A673 (cell line): ENCODE results near the gene LFNG. TPM values are rescaled to one million over a fixed set of nuclear protein-coding genes. Genes with fewer than 3 reads are reported as not detected.
"Not testable (repeated sequence)": the region's sequence is repeated elsewhere in the genome, so short reads cannot be mapped to it uniquely, and the experiment has no call there.

ENCODE experiments used
- BruUV-seq: library from RNA; stranded (reverse); fragments of 400-500 nt; replicated peaks from 2 replicates; lab custom pipeline; 2021; lab: Mats Ljungman, UMichigan
- CTCF ChIA-PET: fragments of 300-600 bp; sonication (Branson Sonifier 250); formaldehyde crosslinking; loops from one replicate; lab custom pipeline; 2022; ENCODE audit warnings: antibody characterized with exemption; lab: Charles Lee
- POLR2A ChIA-PET: fragments of 300-600 bp; sonication (Branson Sonifier 250); formaldehyde crosslinking; loops from one replicate; lab custom pipeline; 2022; ENCODE audit warnings: antibody characterized with exemption; ENCODE audit not compliant: low non-redundant PET; lab: Charles Lee
- DNase-seq: peaks from one replicate; pipeline ENCODE4 v3.0.0-alpha.2; 2015; ENCODE audit warnings: low spot score
- H3K27ac ChIP-seq: fragments of 200-600 bp; sonication (generic); 2 replicates; pipeline ENCODE4 v1.5.1; 2016; ENCODE audit warnings: mixed run types, low read depth, mild to moderate bottlenecking, mixed read lengths, antibody characterized with exemption, low read length; ENCODE audit not compliant: poor library complexity, severe bottlenecking
- H3K27me3 ChIP-seq: fragments of 200-600 bp; sonication (generic); replicated peaks from 2 replicates; pipeline ENCODE4 v1.6.1; 2017; ENCODE audit warnings: mixed run types, low read depth, mild to moderate bottlenecking, mixed read lengths, antibody characterized with exemption, low read length; ENCODE audit not compliant: insufficient read depth, poor library complexity
- H3K36me3 ChIP-seq: fragments of 200-600 bp; sonication (generic); 2 replicates; pipeline ENCODE4 v1.6.1; 2016; ENCODE audit warnings: mixed run types, mild to moderate bottlenecking, mixed read lengths, antibody characterized with exemption, low read length; ENCODE audit not compliant: insufficient read depth, poor library complexity, severe bottlenecking
- H3K4me1 ChIP-seq: fragments of 200-600 bp; sonication (generic); 2 replicates; pipeline ENCODE4 v1.6.1; 2017; ENCODE audit warnings: mixed run types, mild to moderate bottlenecking, mixed read lengths, antibody characterized with exemption, low read length; ENCODE audit not compliant: insufficient read depth, poor library complexity, severe bottlenecking
- H3K4me3 ChIP-seq: fragments of 200-600 bp; sonication (generic); 2 replicates; pipeline ENCODE4 v1.5.1; 2016; ENCODE audit warnings: low read depth, mixed run types, mild to moderate bottlenecking, mixed read lengths, low read length; ENCODE audit not compliant: poor library complexity, severe bottlenecking
- H3K9me3 ChIP-seq: fragments of 200-600 bp; sonication (generic); 2 replicates; pipeline ENCODE4 v1.6.1; 2016; ENCODE audit warnings: mixed run types, low read depth, mild to moderate bottlenecking, mixed read lengths, antibody characterized with exemption, low read length; ENCODE audit not compliant: poor library complexity, severe bottlenecking
- EZH2 ChIP-seq: fragments of 200-600 bp; sonication (generic); IDR thresholded peaks from 2 replicates; pipeline ENCODE4 v1.6.1; 2017; ENCODE audit warnings: borderline replicate concordance, low read depth, mild to moderate bottlenecking, mixed read lengths, antibody characterized with exemption, low read length; ENCODE audit not compliant: poor library complexity, severe bottlenecking
- intact Hi-C: fragments of 100-400 bp; cut with micrococcal nuclease; formaldehyde crosslinking; loops from one replicate; pipeline ENCODE4 v1.10.0; 2022; ENCODE audit not compliant: unreplicated experiment
- total RNA-seq: library from RNA; stranded (reverse); gene quantifications from 2 replicates; pipeline ENCODE4 v1.2.3, GENCODE V29; 2021
- TF ChIP-seq, protein P1 (sequence below): fragments of 300-800, 200-600 bp; sonication (generic); conservative IDR thresholded peaks from 2 replicates; pipeline ENCODE4 v1.5.1; 2017; ENCODE audit warnings: low read depth, mild to moderate bottlenecking, antibody characterized with exemption, low read length, moderate library complexity, mixed read lengths

LFNG gene
- total RNA-seq, 1 experiment from 2014 or later: 11.7 TPM

DNA sequence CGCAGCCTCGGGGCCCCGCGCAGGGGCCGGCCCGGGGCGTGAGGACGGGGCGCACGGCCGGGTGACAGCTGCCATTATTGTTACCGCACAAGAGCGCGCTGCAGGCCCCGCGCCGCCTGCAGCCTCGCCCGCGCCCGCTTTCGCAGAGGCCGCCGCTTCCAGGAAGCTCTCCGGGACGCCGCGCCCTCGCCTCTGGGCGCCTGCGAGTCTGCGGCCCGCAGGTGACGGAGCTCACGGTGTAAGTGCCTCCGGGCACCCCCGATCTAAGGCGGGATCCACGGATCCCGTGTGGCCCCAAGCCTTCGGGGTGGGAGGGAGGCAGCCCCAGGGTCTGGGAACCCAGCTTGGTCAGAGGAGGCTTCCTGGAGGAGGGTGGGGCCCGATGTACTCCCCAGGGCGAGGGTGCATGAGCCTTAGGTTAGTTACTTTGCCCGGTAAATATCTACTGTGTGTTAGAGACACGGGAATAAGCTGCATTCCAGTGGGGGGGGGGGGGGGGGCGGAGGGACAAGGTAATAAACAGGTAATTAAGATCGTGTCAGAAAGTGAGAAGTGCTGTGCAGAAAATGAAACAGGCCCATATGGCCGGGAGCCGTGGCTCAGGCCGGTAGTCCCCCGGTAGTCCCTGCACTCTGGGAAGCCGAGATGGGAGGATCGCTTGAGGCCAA, 39.8 kb downstream of the LFNG start:
- peak; percentile 41 for DNase-seq
- ChIA-PET POLR2A (no interaction called here), CTCF (interaction anchor here (0.6 to 0.9 kb wide), 2 partner anchors 71 to 112 kb away, joined by 4 to 7 read pairs; no protein-coding TSS in a partner anchor)
- TF ChIP-seq, protein P1, sequence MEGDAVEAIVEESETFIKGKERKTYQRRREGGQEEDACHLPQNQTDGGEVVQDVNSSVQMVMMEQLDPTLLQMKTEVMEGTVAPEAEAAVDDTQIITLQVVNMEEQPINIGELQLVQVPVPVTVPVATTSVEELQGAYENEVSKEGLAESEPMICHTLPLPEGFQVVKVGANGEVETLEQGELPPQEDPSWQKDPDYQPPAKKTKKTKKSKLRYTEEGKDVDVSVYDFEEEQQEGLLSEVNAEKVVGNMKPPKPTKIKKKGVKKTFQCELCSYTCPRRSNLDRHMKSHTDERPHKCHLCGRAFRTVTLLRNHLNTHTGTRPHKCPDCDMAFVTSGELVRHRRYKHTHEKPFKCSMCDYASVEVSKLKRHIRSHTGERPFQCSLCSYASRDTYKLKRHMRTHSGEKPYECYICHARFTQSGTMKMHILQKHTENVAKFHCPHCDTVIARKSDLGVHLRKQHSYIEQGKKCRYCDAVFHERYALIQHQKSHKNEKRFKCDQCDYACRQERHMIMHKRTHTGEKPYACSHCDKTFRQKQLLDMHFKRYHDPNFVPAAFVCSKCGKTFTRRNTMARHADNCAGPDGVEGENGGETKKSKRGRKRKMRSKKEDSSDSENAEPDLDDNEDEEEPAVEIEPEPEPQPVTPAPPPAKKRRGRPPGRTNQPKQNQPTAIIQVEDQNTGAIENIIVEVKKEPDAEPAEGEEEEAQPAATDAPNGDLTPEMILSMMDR: no peak
- no peak for TF ChIP-seq EZH2
- BruUV-seq: no TSS peak
- Histone ChIP-seq H3K4me3 (peak overlapping the region; percentile 98), H3K9me3 (no peaks in the 10 kb centered on the region), H3K4me1 (peaks cover 10% of the 10 kb centered on the region), H3K36me3 (no peaks in the 10 kb centered on the region), H3K27me3 (no peaks in the 10 kb centered on the region), H3K27ac (peak overlapping the region; percentile 78)
- intact Hi-C loops: loop anchor here (5.0 kb wide), 2 partner anchors 42 to 73 kb away; partner anchors contain the start of genes LFNG and TTYH3

DNA sequence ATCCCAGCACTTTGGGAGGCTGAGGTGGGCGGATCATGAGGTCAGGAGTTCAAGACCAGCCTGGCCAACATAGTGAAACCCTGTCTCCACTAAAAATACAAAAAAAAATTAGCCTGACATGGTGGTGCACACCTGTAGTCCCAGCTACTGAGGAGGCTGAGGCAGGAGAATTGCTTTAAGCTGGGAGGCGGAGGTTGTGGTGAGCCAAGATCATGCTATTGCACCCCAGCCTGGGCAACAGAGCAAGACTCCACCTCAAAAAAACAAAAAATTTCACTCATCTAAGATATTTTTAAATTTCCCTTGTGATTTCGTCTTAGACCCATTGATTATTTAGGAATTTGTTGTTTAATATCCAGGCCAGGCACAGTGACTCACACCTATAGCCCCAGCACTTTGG, 44.4 kb downstream of the LFNG start:
- intact Hi-C loops, DNase-seq, BruUV-seq, POLR2A ChIA-PET, H3K27ac ChIP-seq, H3K27me3 ChIP-seq, H3K4me3 ChIP-seq, H3K4me1 ChIP-seq, H3K9me3 ChIP-seq, CTCF ChIA-PET, H3K36me3 ChIP-seq: not testable (repeated sequence)

DNA sequence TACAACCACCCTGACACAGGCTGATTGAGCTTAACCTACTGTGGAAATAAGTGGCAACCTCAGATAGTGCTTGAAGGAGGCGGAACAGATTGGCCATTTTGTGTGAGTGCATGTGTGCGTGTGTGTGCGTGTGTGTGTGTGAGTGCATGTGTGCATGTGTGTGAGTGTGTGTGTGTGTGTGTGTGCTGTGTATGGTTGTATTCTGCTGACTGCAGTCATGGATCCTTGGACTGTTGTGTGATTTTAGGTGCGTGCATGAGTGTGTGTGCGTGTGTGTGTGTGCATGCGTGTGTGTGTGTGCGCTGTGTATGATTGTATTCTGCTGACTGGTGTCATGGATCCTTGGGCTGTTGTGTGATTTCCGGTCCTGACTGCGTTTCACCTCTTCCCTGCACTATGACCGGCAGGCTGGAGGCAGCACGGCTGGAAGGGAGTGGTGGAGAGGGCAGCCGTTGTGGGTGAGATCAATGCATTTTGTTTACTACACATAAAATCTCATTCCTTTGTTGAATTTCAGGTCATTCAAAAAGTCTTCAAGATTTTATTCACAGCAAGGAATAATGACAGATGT, 45.5 kb downstream of the LFNG start:
- Histone ChIP-seq H3K27me3 (no peaks in the 10 kb centered on the region), H3K27ac (no peak overlapping the region), H3K9me3 (no peaks in the 10 kb centered on the region), H3K4me1 (no peaks in the 10 kb centered on the region), H3K36me3 (no peaks in the 10 kb centered on the region), H3K4me3 (no peak overlapping the region)
- POLR2A ChIA-PET: no interaction called here
- CTCF ChIA-PET: no interaction called here
- BruUV-seq: no TSS peak
- intact Hi-C loops: no loop called here
- DNase-seq: no peak
- no peak for TF ChIP-seq EZH2
- TF ChIP-seq, protein P1: no peak
